Measurements from ENCODE around the gene ACBD6.

Gene ACBD6

DNA sequence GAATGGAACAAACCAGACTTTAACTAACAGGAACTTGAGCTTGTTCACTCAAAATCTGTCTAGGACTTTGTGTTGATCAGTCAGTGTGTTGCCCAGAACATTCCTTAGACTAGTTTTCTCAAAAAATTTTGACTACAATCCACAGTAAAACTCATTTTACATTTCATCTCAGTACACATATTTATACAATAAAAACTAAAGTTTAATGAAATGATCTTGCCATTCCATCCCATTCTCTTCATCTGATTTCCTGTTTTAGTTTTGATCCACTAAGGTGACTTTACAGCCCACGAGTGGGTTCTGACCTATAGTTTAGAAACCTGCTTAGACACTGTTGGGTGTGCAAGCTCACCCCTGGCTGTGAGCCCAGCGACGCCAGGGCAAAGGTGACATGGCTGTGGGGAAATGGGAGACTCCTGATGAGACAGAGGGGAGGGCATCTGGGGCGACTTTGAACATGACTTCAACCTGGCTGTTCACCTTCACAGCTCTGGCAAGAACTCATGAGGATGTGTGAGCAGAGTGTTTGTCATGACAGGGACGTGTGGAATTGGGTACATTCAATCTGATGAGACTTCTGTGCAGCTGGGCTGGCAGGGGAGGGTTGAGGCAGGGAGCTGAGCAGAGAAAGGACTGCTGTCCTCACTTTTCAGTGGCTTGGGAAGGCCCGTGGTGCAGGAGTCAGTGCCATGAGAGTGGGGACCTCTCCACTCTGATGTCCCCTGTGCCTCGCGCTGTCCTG is 231.7 kb downstream of the ACBD6 start:
- no peak for DNase-seq (ENCODE audit: low spot score)

DNA sequence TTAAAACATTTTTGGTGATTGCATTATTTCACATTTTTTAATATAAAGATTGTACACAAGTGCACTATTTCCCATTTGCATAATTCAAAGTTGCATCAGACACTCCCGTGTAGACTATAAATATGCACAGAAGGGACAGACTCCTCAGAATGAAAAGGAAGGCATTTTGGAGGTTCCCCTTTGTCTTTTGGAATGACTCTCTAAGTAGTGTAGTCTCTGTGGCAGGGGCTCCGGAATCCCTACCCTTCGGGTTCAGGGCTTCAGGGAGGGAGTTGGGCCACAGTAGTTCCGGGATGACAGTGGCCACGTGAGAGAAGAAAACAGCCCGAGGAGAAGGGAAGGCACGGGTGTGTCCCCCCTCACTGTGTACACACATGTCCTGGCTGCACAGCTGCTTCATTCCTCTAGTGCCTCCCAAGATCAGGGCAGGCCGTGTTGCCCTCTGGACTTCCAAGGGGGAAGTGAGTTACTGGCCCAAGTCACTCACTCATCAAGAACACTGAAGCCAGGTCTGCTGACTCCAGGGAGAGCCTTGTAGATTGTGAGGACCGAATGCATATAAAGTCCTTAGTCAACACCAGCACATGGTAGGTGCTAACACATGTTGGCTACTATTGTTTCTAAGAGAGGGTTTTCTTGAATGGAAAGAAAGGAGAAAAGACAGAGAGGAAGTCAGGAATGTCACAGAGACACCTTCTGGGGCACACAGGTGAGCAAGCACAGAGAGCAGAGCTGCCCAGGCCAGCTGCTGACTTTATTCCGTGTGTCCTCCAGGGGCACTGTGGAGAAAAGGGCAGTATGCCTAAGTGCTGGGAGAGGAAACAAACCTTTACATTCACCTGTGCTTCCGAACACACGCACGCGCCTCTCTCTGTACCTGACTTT is 232.5 kb downstream of the ACBD6 start:
- no peak for DNase-seq (ENCODE audit: low spot score)

DNA sequence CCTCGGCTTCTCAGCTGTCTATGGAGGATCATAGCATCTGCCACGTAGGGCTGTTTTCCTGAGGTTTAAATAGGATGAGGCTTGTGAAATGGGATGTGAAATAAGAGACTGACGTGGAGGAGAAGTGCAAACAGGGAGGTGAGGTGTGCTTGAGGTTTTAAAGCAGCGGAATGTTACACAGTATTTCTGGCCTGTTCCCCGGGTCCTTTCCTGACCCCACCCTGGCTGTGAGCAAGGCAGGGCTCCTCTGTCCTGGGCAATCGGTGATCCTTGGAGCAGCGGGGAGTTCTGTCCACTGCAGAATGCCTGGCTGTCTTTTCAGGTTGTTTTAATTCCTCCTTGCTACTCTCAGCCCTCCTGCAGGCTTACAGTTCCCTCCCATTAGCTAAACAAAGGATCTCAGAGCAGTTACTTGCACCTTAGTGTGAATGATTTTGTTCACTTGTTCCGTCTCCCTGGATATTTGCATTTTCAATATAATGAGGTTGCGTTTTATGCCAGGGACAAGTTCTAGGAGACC is 233.8 kb downstream of the ACBD6 start:
- DNase-seq (ENCODE audit: low spot score): no peak

DNA sequence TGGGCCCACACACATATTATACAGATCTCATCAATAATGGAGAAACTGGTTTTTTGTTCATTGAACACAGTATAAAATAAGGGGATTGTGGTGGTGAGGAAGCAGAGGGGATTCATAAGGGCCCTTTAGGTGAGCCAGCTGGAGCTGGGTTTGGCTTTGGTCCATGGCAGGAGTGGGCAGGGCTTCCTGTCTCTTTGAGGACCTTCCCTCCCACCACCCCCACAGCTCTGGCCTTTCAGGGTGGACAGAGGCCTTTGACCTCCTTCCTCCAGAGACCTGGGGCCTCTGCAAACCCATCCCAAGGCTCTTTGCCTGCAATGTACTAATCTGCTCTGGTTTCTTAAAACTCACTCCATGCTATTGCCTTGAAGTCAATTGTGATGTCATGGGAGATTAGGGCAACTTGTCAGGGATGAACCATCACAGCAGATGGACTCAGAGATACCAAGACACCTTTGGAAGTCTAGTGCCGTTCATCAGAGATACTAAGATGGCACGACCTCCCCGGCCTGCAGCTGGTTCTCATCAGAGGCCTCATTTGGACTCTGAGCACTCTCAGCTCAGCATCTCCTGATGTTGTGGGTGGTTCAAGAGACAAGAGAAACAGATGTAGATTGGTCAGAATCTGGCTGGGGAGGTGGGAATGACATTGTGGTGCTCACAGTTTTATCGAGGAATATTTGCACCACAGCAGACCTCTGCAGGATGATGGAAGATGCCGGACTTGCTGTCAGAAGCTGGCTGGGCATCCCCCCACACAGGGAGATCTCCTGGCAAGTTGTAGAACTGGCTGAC is 234.4 kb downstream of the ACBD6 start:
- no peak for DNase-seq (ENCODE audit: low spot score)

DNA sequence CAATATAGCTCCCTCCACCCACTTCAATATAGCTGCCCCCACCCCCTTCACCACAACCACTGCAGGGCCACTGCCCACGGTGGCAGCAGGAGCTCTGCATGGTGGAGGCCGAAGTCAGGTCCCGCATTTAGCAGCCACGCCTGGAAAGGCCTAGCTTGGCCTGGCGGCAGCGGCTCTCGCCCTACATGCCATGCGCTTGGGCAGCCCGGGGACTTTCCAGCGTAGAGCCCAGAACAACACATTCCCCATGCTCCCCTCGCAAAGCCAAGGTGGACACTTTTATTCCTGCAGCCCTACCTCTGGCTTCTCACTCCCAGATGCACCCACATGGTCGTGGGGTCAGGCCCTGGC is 235.2 kb downstream of the ACBD6 start:
- no peak for DNase-seq (ENCODE audit: low spot score)

DNA sequence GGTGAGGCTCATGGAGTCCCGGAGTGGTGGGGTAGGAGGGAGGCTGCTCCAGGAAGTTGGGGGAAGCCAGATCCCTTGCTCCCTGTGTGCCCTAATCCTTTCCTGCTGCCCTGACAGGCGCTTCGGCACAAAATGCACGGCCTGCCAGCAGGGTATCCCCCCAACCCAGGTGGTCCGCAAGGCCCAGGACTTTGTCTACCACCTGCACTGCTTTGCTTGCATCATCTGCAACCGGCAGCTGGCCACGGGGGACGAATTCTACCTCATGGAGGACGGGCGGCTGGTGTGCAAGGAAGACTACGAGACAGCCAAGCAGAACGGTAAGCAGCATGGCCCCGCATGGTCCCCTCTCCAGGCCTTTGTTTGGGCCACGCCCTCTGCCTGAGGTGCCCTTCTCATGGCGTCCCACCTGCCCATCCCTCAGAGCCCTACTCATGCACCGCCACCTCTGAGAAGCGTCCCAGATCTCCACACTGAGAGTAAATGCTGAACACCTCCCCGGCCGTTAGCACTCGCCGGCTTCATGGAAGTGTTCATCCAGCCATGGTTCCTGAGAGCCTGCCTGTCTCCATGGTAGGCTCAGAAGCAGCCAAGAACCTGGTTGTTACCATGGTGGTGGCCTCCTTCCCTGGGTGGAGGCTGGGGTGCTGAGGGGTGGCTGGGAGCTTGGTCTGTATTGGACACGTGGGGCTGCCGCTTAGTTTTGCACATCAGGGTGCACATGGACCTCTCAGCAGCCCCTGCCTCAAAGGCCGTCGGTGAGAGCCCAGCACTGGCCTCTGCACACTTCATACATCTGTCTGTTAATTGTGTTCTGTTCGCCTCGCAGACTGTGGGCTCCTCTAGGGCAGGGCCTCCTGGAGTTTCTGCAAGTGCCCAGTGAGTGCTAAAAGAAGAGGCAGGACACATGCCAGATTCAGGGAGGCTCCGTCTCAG is 235.8 kb downstream of the ACBD6 start:
- DNase-seq (ENCODE audit: low spot score): no peak

DNA sequence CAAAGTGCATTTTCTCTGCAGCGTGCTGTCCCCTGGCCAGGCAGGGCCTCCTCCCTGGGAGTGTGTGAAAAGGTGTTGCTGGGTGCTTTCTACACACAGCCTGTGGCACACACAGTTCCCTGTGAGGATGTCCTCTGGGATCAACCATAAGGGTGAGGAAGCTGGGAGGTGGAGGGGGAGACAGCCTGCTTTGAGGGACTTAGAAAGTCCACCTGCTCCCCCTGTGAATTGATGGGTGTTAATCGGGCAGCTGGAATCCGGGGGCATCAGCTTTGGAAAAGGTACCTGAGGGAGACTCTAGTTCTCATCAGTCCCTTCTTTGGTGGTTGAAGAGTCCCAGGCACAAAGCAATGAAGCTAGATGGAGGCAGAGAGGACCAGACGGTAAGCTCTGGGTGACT is 236.5 kb downstream of the ACBD6 start:
- DNase-seq (ENCODE audit: low spot score): no peak

DNA sequence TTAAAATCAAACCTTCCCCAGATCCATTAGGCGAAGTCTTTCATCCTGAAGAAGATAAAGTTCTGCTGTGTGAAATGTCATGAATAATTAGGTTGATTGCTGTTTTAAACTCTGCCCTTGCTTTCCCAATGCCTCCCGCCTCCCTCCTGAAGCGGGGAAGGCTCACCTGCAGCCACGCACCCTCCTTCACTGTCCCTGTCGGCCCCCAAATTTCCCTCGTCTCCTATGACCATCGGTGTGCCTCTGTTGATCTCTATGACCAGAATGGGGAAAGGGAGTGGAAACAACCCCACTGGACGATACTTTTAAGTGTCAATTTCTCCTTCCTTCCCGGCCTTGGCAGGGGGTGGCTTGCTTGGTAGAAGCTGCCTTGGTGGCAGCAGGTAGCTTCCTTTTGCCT is 237.2 kb downstream of the ACBD6 start:
- DNase-seq (ENCODE audit: low spot score): no peak

DNA sequence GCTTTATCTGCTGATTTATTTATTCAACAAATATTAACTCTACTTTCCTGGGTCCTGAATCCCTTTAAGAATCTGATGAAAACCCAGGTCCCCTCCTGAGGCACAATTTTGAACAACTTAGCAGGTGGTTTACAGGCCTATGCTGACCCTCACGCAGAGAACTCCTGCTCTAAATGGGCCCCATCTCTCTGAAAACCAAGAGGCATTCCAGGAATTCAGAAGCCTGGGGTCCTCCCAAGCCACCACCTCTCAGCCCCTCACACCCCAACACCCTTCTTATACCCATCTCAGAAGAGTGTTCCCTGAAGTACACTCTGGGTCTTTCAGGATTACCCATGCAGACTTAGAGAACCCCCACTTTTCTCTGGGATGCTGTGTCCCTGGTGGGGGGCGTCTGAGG is 237.8 kb downstream of the ACBD6 start:
- DNase-seq (ENCODE audit: low spot score): no peak

DNA sequence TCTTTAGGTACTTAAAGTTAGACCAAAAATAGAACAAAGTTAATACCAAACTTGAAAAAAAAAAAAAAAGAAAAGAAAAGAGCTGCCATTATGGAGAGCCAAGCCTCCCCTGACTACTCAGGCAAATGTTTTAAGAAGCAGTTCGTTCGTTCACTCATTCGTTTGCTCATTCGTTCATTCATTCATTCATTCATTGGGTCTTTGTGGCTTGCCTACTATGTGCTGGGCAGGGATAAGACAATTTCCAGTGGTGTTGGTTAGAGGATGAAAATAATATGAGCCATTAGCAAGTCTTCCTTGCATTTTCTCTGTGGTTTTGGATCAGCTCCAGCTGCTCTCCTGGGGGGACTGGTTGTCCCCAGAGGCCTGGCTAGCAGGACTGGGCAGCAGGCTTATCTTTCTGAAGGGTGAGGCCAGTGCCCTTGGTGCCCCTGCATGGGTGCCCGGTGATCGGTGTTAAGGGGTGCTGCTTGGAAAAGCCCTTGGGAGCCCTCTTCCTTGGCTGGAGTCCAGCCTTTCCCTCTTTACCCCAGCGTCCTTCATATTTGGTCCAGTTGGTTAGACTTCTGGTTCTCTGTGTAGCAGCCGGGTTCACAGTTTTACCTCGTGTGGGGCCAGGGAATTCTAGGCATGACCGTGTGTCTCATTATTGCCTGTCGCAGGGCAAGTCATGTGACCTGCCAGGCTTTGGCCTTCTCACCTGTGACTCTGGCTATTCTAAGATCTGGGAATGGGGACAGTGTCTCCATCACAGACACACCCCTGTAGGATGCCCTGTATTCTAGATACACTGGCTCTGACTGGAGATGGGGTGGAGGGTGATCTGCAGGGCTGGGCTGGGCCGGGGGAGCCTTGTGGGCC is 239.5 kb downstream of the ACBD6 start:
- DNase-seq (ENCODE audit: low spot score): no peak

DNA sequence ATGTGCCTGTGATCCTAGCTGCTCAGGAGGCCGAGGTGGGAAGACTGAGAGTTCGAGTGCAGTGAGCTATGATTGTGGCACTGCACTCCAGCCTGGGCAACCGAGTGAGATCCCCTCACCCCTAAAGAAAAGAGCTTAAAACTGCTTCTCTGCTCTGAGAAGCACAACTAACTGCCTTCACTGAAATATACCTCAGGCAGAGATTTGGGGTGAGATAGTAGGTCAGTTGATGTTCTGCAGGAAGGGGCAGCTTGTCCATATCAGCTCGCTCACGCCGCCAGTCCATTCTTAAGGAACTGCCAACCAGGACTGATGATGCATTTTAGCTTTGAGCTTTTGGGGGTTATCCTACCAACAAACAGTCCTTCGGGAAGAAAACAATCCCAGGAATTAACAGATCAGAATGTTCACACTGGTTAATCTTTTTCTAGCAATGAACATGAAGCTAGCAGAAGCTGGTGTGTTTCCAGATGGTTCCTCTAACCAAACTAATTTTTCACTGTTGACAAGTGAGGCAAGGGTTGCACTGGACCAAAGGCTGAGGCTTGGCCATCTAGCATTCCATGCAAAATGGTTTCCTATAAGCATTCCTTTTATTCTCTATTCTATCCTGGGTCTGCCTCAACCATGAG is 240.7 kb downstream of the ACBD6 start:
- DNase-seq (ENCODE audit: low spot score): no peak

DNA sequence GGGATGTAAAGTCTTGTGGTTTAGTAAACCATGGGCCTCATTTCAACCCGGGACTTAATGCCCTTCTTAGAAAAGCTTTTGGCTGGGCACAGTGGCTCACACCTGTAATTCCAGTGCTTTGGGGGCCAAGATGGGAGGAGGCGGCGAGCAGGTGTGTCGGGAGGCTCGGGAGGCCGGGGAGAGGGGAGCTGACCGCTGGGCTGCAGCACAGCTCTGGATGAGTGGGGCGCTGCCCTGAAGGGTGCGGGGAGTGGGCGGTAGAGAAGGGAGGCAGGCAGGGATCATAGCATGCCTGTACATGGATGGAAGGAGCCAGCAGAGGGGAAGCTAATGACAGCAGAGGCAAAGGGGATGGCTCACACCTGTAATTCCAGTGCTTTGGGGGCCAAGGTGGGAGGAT is 241.3 kb downstream of the ACBD6 start:
- no peak for DNase-seq (ENCODE audit: low spot score)

DNA sequence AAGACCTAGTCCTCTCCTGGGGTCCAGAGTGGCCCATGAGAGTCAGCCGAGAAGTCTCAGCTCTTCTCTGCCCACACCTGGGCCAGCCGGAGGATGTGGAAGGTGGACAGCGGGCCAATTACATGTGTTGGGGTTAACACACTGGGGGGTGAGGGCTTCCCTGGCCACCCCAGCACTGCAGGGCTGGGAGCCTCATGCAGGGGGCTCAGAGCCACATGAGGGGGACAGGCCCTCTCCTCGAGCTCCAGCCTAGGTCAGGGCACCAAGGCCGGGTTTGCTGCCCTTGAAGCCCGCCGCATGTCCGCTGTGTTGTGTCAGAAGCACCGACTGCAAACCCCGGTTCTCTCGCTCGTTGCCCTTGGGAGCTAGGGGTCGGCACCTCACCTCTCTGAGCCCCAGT is 241.8 kb downstream of the ACBD6 start:
- no peak for DNase-seq (ENCODE audit: low spot score)

DNA sequence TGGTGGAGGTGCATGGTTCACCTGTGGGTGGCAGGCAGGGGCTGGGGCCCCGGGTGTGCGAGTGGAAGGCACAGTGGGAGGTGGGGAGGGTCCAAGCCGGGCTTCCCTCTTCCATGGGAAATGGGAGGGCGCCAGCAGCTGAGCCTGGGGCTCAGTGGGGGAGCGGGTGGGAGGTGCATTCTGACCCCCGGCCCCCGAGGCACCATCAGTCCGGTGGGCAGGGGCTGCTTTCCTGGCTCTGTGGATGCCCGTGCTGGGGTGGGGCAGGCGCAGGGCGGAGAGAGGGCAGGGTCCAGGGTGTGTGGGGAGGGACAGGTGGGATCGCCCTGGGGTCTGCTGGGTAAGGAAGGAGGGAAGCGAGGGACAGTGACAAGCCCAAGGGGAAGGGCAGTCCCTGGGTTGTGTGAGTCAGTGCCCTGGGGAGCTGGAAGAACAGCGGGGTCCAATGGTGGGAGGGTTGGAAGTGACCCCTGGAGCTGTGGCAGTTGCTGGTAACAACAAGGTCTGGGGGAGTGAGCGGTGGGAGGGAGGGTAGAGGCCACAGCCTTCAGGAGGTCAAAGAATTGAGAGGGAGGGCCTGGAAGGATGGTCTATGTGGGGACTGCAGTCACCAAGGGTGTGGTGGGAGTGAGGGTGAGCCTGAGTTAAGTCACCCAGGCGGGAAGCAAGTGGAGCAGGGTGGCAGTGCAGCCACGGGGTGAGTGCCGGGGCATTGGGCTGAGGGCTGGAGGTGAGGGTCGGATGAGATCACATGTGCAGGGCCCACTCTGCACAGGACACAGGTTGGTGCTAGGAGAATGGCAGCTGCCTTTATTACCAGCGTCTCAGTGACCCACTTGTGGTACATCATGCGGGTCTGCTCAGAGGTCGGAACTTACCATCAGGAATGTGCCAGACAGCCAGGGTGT is 242.7 kb downstream of the ACBD6 start:
- DNase-seq (ENCODE audit: low spot score): no peak

DNA sequence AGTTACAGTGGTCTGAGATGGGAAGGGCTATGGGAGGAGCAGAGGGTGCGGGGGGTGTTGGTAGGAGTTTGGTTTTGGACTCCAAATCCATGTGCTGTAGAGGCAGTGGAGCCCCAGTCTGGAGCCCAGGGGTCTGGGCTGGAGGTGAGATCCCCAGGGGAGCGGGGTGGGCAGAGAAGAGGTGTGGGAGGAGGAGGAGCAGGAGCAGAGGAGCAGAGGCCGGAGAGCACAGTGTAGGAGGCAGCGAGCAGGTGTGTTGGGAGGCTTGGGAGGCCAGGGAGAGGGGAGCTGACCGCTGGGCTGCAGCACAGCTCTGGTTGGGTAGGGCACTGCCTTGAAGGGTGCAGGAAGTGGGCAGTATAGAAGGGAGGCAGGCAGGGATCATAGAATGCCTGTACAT is 243.4 kb downstream of the ACBD6 start:
- DNase-seq (ENCODE audit: low spot score): no peak

DNA sequence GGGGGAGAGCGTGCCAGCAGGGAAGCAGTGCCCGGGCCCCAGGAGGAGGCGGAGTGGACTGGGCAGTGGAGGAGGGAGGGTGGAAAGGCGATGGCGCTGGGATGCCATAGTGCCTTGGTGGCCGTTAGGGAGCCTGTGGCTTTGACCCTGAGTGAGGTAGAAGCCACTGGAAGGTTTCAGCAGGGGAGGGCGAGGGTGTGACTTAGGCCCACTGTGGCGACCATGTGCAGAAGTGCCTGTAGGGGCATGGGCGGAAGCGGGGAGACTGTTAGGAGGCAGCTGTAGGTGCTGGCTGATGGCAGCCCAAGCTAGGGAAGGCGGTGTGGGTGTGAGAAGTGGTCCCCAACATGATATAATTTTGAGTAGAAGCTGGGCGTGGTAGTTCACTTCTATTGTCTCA is 244.1 kb downstream of the ACBD6 start:
- DNase-seq (ENCODE audit: low spot score): no peak

DNA sequence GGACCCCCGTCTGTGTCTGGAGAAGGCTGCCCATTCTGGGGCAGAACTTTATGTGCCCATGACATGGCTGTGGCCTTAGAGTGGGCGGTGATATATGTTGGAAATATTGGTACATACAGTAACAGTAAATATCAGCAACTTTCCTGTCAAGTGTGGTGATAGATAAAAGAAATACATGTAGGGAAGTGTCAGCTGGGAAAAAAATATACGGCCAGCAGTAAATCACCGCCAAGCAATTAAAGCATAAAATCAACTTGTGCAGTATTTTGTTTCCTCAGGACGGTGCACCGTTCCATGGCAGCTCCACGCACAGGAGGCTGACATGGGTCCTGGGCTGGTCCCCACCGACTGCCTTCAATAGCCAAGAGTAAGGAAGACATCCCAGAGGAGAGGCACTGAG is 244.9 kb downstream of the ACBD6 start:
- no peak for DNase-seq (ENCODE audit: low spot score)

DNA sequence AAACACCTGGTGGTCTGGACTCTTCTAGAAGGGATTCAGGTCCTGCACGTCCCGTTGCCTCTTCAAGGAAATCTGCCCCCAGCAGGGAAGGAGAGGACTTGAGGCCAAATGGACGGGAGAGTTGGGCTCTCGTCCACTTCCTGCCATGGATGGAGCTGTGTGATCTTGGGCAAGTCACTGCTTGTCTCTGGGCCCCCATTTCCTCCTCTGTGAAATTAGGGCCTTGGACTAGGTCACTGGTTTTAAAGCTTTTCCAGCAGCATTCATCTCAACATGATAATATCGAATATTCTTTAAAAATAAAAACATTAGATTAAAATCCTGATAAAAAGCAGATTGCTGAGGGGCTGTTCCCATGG is 245.4 kb downstream of the ACBD6 start:
- no peak for DNase-seq (ENCODE audit: low spot score)

All from globus pallidus (tissue), 1 donor.